Body of pancreas (tissue), 4 donors: Measurements from ENCODE around the gene PLLP.
"Not testable (repeated sequence)": the region's sequence is repeated elsewhere in the genome, so short reads cannot be mapped to it uniquely, and the experiment has no call there.

ENCODE experiments used
- POLR2A ChIP-seq, 3 donors: fragments of 450-650 bp; IDR thresholded peaks; one replicate each; pipeline ENCODE4 v1.6.1; 2016; ENCODE audit warnings: antibody characterized with exemption in 3 of 3, mild to moderate bottlenecking in 2 of 3
- TF ChIP-seq, protein P1 (sequence below), 7 experiments: fragments of 450-650 bp in 4 of 7; fragments of 200-600 bp in 3 of 7; sonication (generic) in 3 of 7; IDR thresholded peaks; one replicate each; pipeline ENCODE4 v1.5.1; 2016 to 2019; ENCODE audit warnings: antibody characterized with exemption in 7 of 7

DNA sequence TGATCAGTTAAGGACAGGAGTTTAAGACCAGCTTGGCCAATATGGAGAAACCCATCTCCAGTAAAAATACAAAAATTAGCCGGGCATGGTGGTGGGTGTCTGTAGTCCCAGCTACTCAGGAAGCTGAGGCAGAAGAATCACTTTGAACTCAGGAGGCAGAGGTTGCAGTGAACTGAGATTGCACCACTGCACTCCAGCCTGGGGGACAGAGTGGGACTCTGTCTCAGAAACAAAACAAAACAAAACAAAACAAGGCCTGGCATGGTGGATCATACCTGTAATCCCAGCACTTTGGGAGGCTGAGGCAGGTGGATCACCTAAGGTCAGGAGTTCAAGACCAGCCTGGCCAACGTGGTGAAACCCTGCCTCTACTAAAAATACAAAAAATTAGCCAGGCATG lies 17.1 kb downstream of the PLLP start:
- not testable (repeated sequence) for TF ChIP-seq POLR2A (IDR thresholded peaks at IDR 0.05)
- TF ChIP-seq, protein P1, sequence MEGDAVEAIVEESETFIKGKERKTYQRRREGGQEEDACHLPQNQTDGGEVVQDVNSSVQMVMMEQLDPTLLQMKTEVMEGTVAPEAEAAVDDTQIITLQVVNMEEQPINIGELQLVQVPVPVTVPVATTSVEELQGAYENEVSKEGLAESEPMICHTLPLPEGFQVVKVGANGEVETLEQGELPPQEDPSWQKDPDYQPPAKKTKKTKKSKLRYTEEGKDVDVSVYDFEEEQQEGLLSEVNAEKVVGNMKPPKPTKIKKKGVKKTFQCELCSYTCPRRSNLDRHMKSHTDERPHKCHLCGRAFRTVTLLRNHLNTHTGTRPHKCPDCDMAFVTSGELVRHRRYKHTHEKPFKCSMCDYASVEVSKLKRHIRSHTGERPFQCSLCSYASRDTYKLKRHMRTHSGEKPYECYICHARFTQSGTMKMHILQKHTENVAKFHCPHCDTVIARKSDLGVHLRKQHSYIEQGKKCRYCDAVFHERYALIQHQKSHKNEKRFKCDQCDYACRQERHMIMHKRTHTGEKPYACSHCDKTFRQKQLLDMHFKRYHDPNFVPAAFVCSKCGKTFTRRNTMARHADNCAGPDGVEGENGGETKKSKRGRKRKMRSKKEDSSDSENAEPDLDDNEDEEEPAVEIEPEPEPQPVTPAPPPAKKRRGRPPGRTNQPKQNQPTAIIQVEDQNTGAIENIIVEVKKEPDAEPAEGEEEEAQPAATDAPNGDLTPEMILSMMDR (IDR thresholded peaks at IDR 0.05) = not testable (repeated sequence)
